H9 (cell line): Measurements from ENCODE around the gene DTX4. TPM values are rescaled to one million over a fixed set of nuclear protein-coding genes. Genes with fewer than 3 reads are reported as not detected.

Experiments used
- DNase-seq: peaks from one replicate; pipeline ENCODE4 v3.0.0-alpha.2; 2017
- H2AFZ ChIP-seq: one replicate; pipeline ENCODE4 v1.6.1; 2013; ENCODE audit warnings: mild to moderate bottlenecking, low read length, control low read depth, moderate library complexity
- H2AK5ac ChIP-seq: 2 replicates; pipeline ENCODE4 v1.6.1; 2013; ENCODE audit warnings: low read length, control low read depth, mixed read lengths; ENCODE audit not compliant: insufficient read length
- H2BK120ac ChIP-seq: one replicate; pipeline ENCODE4 v1.6.1; 2013; ENCODE audit warnings: low read depth, mild to moderate bottlenecking, low read length, control low read depth, inconsistent platforms; ENCODE audit not compliant: poor library complexity, severe bottlenecking
- H2BK12ac ChIP-seq: 2 replicates; pipeline ENCODE4 v1.6.1; 2013; ENCODE audit warnings: low read length, control low read depth, mixed read lengths, low read depth; ENCODE audit not compliant: insufficient read length
- H2BK15ac ChIP-seq: 2 replicates; pipeline ENCODE4 v1.6.1; 2013; ENCODE audit warnings: low read depth, low read length, control low read depth
- H2BK20ac ChIP-seq: one replicate; pipeline ENCODE4 v1.6.1; 2013; ENCODE audit warnings: low read depth, mild to moderate bottlenecking, low read length, control low read depth, inconsistent platforms; ENCODE audit not compliant: poor library complexity, severe bottlenecking
- H2BK5ac ChIP-seq: 2 replicates; pipeline ENCODE4 v1.6.1; 2013; ENCODE audit warnings: low read length, control low read depth, mixed read lengths; ENCODE audit not compliant: insufficient read length
- H3K14ac ChIP-seq: 2 replicates; pipeline ENCODE4 v1.6.1; 2013; ENCODE audit warnings: low read length, control low read depth; ENCODE audit not compliant: insufficient read depth
- H3K18ac ChIP-seq: 2 replicates; pipeline ENCODE4 v1.6.1; 2013; ENCODE audit warnings: low read depth, mild to moderate bottlenecking, mixed read lengths, low read length, control low read depth; ENCODE audit not compliant: insufficient read length
- H3K23ac ChIP-seq: 2 replicates; pipeline ENCODE4 v1.6.1; 2013; ENCODE audit warnings: low read length, control low read depth, mixed read lengths, low read depth; ENCODE audit not compliant: insufficient read length
- H3K23me2 ChIP-seq: 2 replicates; pipeline ENCODE4 v1.6.1; 2013; ENCODE audit warnings: low read depth, mild to moderate bottlenecking, mixed read lengths, low read length, control low read depth; ENCODE audit not compliant: insufficient read length, poor library complexity, severe bottlenecking
- H3K27ac ChIP-seq: 2 replicates; pipeline ENCODE4 v1.5.1; 2013; ENCODE audit warnings: low read length, control low read depth, mixed read lengths, low read depth; ENCODE audit not compliant: insufficient read length
- H3K27me3 ChIP-seq: 2 replicates; pipeline ENCODE4 v1.6.1; 2013; ENCODE audit warnings: low read length, control low read depth, inconsistent platforms; ENCODE audit not compliant: insufficient read depth
- H3K4ac ChIP-seq: 2 replicates; pipeline ENCODE4 v1.6.1; 2013; ENCODE audit warnings: low read depth, mild to moderate bottlenecking, control low read depth, inconsistent platforms, low read length, moderate library complexity
- H3K4me1 ChIP-seq: 2 replicates; pipeline ENCODE4 v1.6.1; 2013; ENCODE audit warnings: low read length, control low read depth, inconsistent platforms; ENCODE audit not compliant: insufficient read depth
- H3K4me2 ChIP-seq: 2 replicates; pipeline ENCODE4 v1.6.1; 2013; ENCODE audit warnings: low read length, control low read depth, mixed read lengths; ENCODE audit not compliant: insufficient read length, insufficient read depth
- H3K56ac ChIP-seq: 2 replicates; pipeline ENCODE4 v1.6.1; 2013; ENCODE audit warnings: low read depth, mild to moderate bottlenecking, mixed read lengths, low read length, control low read depth; ENCODE audit not compliant: insufficient read length
- H3K79me1 ChIP-seq: 2 replicates; pipeline ENCODE4 v1.6.1; 2013; ENCODE audit warnings: low read depth, mild to moderate bottlenecking, moderate library complexity, low read length, control low read depth, inconsistent platforms; ENCODE audit not compliant: insufficient read depth, poor library complexity, severe bottlenecking
- H3K79me2 ChIP-seq: 2 replicates; pipeline ENCODE4 v1.6.1; 2013; ENCODE audit warnings: low read length, control low read depth, inconsistent platforms; ENCODE audit not compliant: insufficient read depth
- H3K9ac ChIP-seq: 2 replicates; pipeline ENCODE4 v1.6.1; 2013; ENCODE audit warnings: low read length, control low read depth, mixed read lengths; ENCODE audit not compliant: insufficient read length; ENCODE audit errors: extremely low read depth
- H3K9me3 ChIP-seq: one replicate; pipeline ENCODE4 v1.6.1; 2013; ENCODE audit warnings: low read depth, low read length, inconsistent platforms; ENCODE audit not compliant: control insufficient read depth
- H3T11ph ChIP-seq: one replicate; pipeline ENCODE4 v1.6.1; 2013; ENCODE audit warnings: mild to moderate bottlenecking, low read length, control low read depth, inconsistent platforms
- H4K20me1 ChIP-seq: one replicate; pipeline ENCODE4 v1.6.1; 2013; ENCODE audit not compliant: control insufficient read depth, insufficient read length, insufficient read depth
- H4K5ac ChIP-seq: 2 replicates; pipeline ENCODE4 v1.6.1; 2013; ENCODE audit warnings: low read depth, mild to moderate bottlenecking, mixed read lengths, low read length, control low read depth; ENCODE audit not compliant: insufficient read length
- H4K8ac ChIP-seq: replicated peaks from 2 replicates; pipeline ENCODE4 v1.6.1; 2013; ENCODE audit warnings: low read length, control low read depth, mixed read lengths, low read depth; ENCODE audit not compliant: insufficient read length
- H4K91ac ChIP-seq: 2 replicates; pipeline ENCODE4 v1.6.1; 2013; ENCODE audit warnings: low read depth, mild to moderate bottlenecking, moderate library complexity, mixed read lengths, low read length, control low read depth; ENCODE audit not compliant: insufficient read length
- H3K27ac Mint-ChIP-seq, 3 experiments: 2 replicates in 2 of 3; 3 replicates in 1 of 3; pipeline ENCODE4 v1.8.0; 2020 to 2021; ENCODE audit warnings: mixed read lengths in 3 of 3, mild to moderate bottlenecking in 1 of 3, moderate library complexity in 1 of 3
- H3K27me3 Mint-ChIP-seq: 2 replicates; pipeline ENCODE4 v1.8.0; 2021; ENCODE audit warnings: low read depth, mild to moderate bottlenecking, moderate library complexity, mixed read lengths
- H3K36me3 Mint-ChIP-seq, 3 experiments: 2 replicates in 2 of 3; 3 replicates in 1 of 3; pipeline ENCODE4 v1.8.0; 2020 to 2021; ENCODE audit warnings: low read depth in 3 of 3, mixed read lengths in 3 of 3; ENCODE audit not compliant: insufficient read depth in 1 of 3
- H3K4me1 Mint-ChIP-seq, 2 experiments: 2 replicates each; pipeline ENCODE4 v1.8.0; 2020; ENCODE audit warnings: mixed read lengths in 2 of 2
- H3K4me3 Mint-ChIP-seq, 2 experiments: 2 replicates in 1 of 2; 3 replicates in 1 of 2; pipeline ENCODE4 v1.8.0; 2020 to 2021; ENCODE audit warnings: mild to moderate bottlenecking in 2 of 2, mixed read lengths in 2 of 2, moderate library complexity in 1 of 2
- H3K9me3 Mint-ChIP-seq, 2 experiments: 2 replicates in 1 of 2; 3 replicates in 1 of 2; pipeline ENCODE4 v1.8.0; 2020; ENCODE audit warnings: mild to moderate bottlenecking in 2 of 2, mixed read lengths in 2 of 2, moderate library complexity in 1 of 2
- CTCF ChIP-seq: fragments of 200-600 bp; sonication (generic); conservative IDR thresholded peaks from 3 replicates; pipeline ENCODE4 v1.8.0; 2021; ENCODE audit warnings: antibody characterized with exemption, mild to moderate bottlenecking
- WGBS: extraction: QIAGEN DNeasy Blood & Tissue Kit; methylation state at CpG from one replicate; pipeline ENCODE4 v1.1.7; 2013; ENCODE audit warnings: missing lambda C conversion rate, low lambda C conversion rate, mixed read lengths; ENCODE audit not compliant: insufficient read length; ENCODE audit errors: extremely low coverage; 5-methylcytosine and 5-hydroxymethylcytosine counted together
- total RNA-seq: library from RNA; stranded (reverse); gene quantifications from 2 replicates; pipeline ENCODE4 v1.2.1, GENCODE V29; 2021

The DTX4 gene
- total RNA-seq, 1 experiment from 2014 or later, result 13.0 TPM

- no peaks in the 10 kb centered on the region for H3K27me3 ChIP-seq
- no peaks in the 10 kb centered on the region for H3K23me2 ChIP-seq
- H2AFZ ChIP-seq, result no peak overlapping the region
- H2BK20ac ChIP-seq, result no peak overlapping the region
- no peak overlapping the region for H3K18ac ChIP-seq
- no peak overlapping the region for H3K4me3 Mint-ChIP-seq
- H3K36me3 Mint-ChIP-seq, result peaks cover 47 to 88% (median 64%) of the 10 kb centered on the region in 3 experiments
- no peak overlapping the region for H3K23ac ChIP-seq
- no peaks in the 10 kb centered on the region; a peak in 1 of 4 replicates for H3K4me1 Mint-ChIP-seq
- H3K9ac ChIP-seq, result no peak overlapping the region
- no peak overlapping the region for H4K5ac ChIP-seq
- no peak overlapping the region for H3K4me2 ChIP-seq
- no peaks in the 10 kb centered on the region for H3K4me1 ChIP-seq
- no peak overlapping the region for H2BK5ac ChIP-seq
- H4K8ac ChIP-seq, result no peak overlapping the region
- H3K27me3 Mint-ChIP-seq, result no peaks in the 10 kb centered on the region
- no peaks in the 10 kb centered on the region for H4K20me1 ChIP-seq
- no peak overlapping the region for H2BK12ac ChIP-seq
- H4K91ac ChIP-seq, result no peak overlapping the region
- H3K27ac Mint-ChIP-seq, result no peak overlapping the region
- no peaks in the 10 kb centered on the region for H3K79me1 ChIP-seq
- no peak for TF ChIP-seq CTCF
- H3K56ac ChIP-seq, result no peak overlapping the region
- H3K79me2 ChIP-seq, result no peaks in the 10 kb centered on the region; the same call in 1 of the 2 replicates
- H3K4ac ChIP-seq, result no peak overlapping the region
- H3T11ph ChIP-seq, result no peak overlapping the region
- H2BK15ac ChIP-seq, result no peak overlapping the region
- H2AK5ac ChIP-seq, result no peak overlapping the region
- no peak for DNase-seq
- peaks cover 0 to 4% of the 10 kb centered on the region in 2 experiments; a peak in 3 of 5 replicates for H3K9me3 Mint-ChIP-seq
- H3K14ac ChIP-seq, result no peak overlapping the region
- peaks cover 6% of the 10 kb centered on the region for H3K9me3 ChIP-seq
- H2BK120ac ChIP-seq, result no peak overlapping the region
- no CpG with 5 or more reads among the region's 10 CpGs for WGBS
- no peak overlapping the region for H3K27ac ChIP-seq
These were observed 21.7 kb downstream of the DTX4 start for GRCh38 chr11:59193587-59194130.
